Peyer's patch (tissue), 4 donors: ENCODE data around the gene PCYT2. TPM values are rescaled to one million over a fixed set of nuclear protein-coding genes. Genes with fewer than 3 reads are reported as not detected.

Source experiments
- DNase-seq, 3 donors: peaks; one replicate each; pipeline ENCODE4 v3.0.0-alpha.2; 2017 to 2019
- H3K27ac ChIP-seq, 4 donors: fragments of 200-600 bp; sonication (generic); one replicate each; pipeline ENCODE4 v1.5.1; 2016 to 2019
- H3K27me3 ChIP-seq, 2 donors: fragments of 200-600 bp; sonication (generic); one replicate each; pipeline ENCODE4 v1.5.1; 2019
- H3K36me3 ChIP-seq, 3 donors: fragments of 200-600 bp; sonication (generic); one replicate each; pipeline ENCODE4 v1.5.1; 2016 to 2019
- H3K4me1 ChIP-seq, 4 donors: fragments of 200-600 bp; sonication (generic); one replicate each; pipeline ENCODE4 v1.5.1; 2016 to 2019
- H3K4me3 ChIP-seq, 4 donors: fragments of 200-600 bp; sonication (generic); 1 replicate in 3 of 4; 2 replicates in 1 of 4; pipeline ENCODE4 v1.5.1; 2016 to 2019; ENCODE audit warnings: mild to moderate bottlenecking in 1 of 4
- H3K9me3 ChIP-seq, 4 donors: fragments of 200-600 bp; sonication (generic); one replicate each; pipeline ENCODE4 v1.5.1; 2016 to 2019; ENCODE audit warnings: mild to moderate bottlenecking in 1 of 4
- POLR2A ChIP-seq, 2 donors: fragments of 450-650 bp; IDR thresholded peaks; one replicate each; pipeline ENCODE4 v1.5.1; 2017; ENCODE audit warnings: antibody characterized with exemption in 2 of 2, mild to moderate bottlenecking in 2 of 2, moderate library complexity in 2 of 2
- total RNA-seq, 4 donors: library from RNA; depleted of rRNA; stranded (reverse); fragments of >200 nt; gene quantifications; one replicate each; pipeline ENCODE4 v1.1.0, GENCODE V29; 2016
- TF ChIP-seq, protein P1 (sequence below), 6 experiments: fragments of 450-650 bp in 4 of 6; fragments of 200-600 bp in 2 of 6; sonication (generic) in 1 of 6; IDR thresholded peaks; one replicate each; pipeline ENCODE4 v1.5.1; 2017 to 2019; ENCODE audit warnings: antibody characterized with exemption in 6 of 6, mild to moderate bottlenecking in 3 of 6, moderate library complexity in 1 of 6

PCYT2 gene
- total RNA-seq, 4 donors from 2014 or later = 67.7 to 297 (median 179) TPM

- H3K4me3 ChIP-seq = no peak overlapping the region
Observed at GRCh38 chr17:81852237-81852636, 59.0 kb downstream of the PCYT2 start.

DNA sequence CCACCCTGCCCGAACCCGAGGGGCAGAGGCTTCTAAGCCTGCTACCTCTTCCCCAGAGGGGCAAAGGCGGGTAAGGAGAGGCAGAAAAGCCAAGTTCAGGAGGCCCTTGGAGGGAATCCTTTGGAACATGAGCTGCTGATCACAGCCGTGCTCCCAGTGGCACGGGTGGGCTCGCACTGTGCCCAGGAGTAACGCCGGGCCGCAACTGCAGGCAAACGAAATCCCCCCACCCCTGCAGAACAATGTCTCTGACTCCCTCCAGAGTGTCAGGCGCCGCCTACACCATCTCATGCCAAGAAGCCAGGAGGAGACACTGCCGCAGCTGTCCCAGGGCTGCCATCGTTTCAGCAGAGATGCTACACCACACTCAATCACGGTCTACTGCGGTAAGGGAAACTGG lies 59.8 kb downstream of the PCYT2 start:
- H3K9me3 ChIP-seq = no peaks in the 10 kb centered on the region
- no peak for TF ChIP-seq POLR2A (IDR thresholded peaks at IDR 0.05)
- TF ChIP-seq, protein P1, sequence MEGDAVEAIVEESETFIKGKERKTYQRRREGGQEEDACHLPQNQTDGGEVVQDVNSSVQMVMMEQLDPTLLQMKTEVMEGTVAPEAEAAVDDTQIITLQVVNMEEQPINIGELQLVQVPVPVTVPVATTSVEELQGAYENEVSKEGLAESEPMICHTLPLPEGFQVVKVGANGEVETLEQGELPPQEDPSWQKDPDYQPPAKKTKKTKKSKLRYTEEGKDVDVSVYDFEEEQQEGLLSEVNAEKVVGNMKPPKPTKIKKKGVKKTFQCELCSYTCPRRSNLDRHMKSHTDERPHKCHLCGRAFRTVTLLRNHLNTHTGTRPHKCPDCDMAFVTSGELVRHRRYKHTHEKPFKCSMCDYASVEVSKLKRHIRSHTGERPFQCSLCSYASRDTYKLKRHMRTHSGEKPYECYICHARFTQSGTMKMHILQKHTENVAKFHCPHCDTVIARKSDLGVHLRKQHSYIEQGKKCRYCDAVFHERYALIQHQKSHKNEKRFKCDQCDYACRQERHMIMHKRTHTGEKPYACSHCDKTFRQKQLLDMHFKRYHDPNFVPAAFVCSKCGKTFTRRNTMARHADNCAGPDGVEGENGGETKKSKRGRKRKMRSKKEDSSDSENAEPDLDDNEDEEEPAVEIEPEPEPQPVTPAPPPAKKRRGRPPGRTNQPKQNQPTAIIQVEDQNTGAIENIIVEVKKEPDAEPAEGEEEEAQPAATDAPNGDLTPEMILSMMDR (IDR thresholded peaks at IDR 0.05) = no peak
- no peak for DNase-seq
- H3K4me1 ChIP-seq = peaks cover 0 to 14% (median 0%) of the 10 kb centered on the region in 4 donors
- H3K27ac ChIP-seq = no peak overlapping the region
- H3K36me3 ChIP-seq = peaks cover 0 to 95% (median 0%) of the 10 kb centered on the region in 3 donors
- H3K4me3 ChIP-seq = no peak overlapping the region
- H3K27me3 ChIP-seq = no peaks in the 10 kb centered on the region

More at GRCh38 chr17:81852237-81852636, 59.0 kb downstream of the PCYT2 start:
- Histone ChIP-seq H3K27ac (no peak overlapping the region), H3K36me3 (peaks cover 0 to 93% (median 0%) of the 10 kb centered on the region in 3 donors), H3K4me1 (peaks cover 0 to 23% (median 0%) of the 10 kb centered on the region in 4 donors), H3K9me3 (no peaks in the 10 kb centered on the region), H3K27me3 (no peaks in the 10 kb centered on the region)
- no peak for TF ChIP-seq POLR2A (IDR thresholded peaks at IDR 0.05)
- TF ChIP-seq, protein P1 (IDR thresholded peaks at IDR 0.05) = no peak
- DNase-seq = no peak

Other genes starting within 250 kb of the PCYT2 start
- gene OXLD1, start 244.8 kb downstream of the PCYT2 start, total RNA-seq = 10 to 100 TPM in 3 of 4 donors, 1 to 10 TPM in 1; 1.7 to 55.4 (median 41.9) TPM
- 10 to 100 TPM; 13.9 to 27.2 (median 17.0) TPM for gene CCDC137, start 244.7 kb downstream of the PCYT2 start, total RNA-seq
- gene ARL16, start 227.6 kb downstream of the PCYT2 start, total RNA-seq = 10 to 100 TPM; 33.5 to 45.4 (median 43.4) TPM
- 100 to 1,000 TPM; 118 to 186 (median 171) TPM for gene HGS, start 227.4 kb downstream of the PCYT2 start, total RNA-seq
- gene MRPL12, start 208.0 kb downstream of the PCYT2 start, total RNA-seq = 10 to 100 TPM; 65.6 to 99.9 (median 76.4) TPM
- 100 to 1,000 TPM in 1 of 4 donors, 10 to 100 TPM in 3; 37.1 to 109 (median 64.1) TPM for gene SLC25A10, start 199.1 kb downstream of the PCYT2 start, total RNA-seq
- gene GCGR, start 107.2 kb downstream of the PCYT2 start, total RNA-seq = 1 to 10 TPM in 1 of 4 donors, under 1 TPM in 1, not detected in 2; 0.67 to 1.1 TPM
- gene MCRIP1, start 78.1 kb downstream of the PCYT2 start, total RNA-seq = 10 to 100 TPM; 19.6 to 47.9 (median 28.8) TPM
- gene PPP1R27, start 76.3 kb downstream of the PCYT2 start, total RNA-seq = not detected
- 1,000 to 10,000 TPM in 3 of 4 donors, 100 to 1,000 TPM in 1; 326 to 1,290 (median 1,196) TPM for gene P4HB, start 50.9 kb downstream of the PCYT2 start, total RNA-seq
- 100 to 1,000 TPM; 282 to 475 (median 350) TPM for gene ARHGDIA, start 40.1 kb downstream of the PCYT2 start, total RNA-seq
- gene ALYREF, start 19.8 kb downstream of the PCYT2 start, total RNA-seq = 10 to 100 TPM; 38.9 to 96.6 (median 45.3) TPM
- 100 to 1,000 TPM in 1 of 4 donors, 10 to 100 TPM in 3; 69.3 to 126 (median 85.1) TPM for gene ANAPC11, start 19.7 kb downstream of the PCYT2 start, total RNA-seq
- 1 to 10 TPM in 1 of 4 donors, under 1 TPM in 1, not detected in 2; 0.76 to 1.6 TPM for gene NPB, start 9.2 kb downstream of the PCYT2 start, total RNA-seq
- 100 to 1,000 TPM in 2 of 4 donors, 10 to 100 TPM in 2; 82.5 to 130 (median 112) TPM for gene SIRT7, start 6.8 kb upstream of the PCYT2 start, total RNA-seq
- 10 to 100 TPM; 19.8 to 38.3 (median 34.4) TPM for gene MAFG, start 16.3 kb upstream of the PCYT2 start, total RNA-seq
- gene PYCR1, start 25.9 kb upstream of the PCYT2 start, total RNA-seq = 10 to 100 TPM in 3 of 4 donors, 1 to 10 TPM in 1; 2.4 to 21.5 (median 20.2) TPM
- gene MYADML2, start 35.8 kb upstream of the PCYT2 start, total RNA-seq = under 1 TPM in 1 of 4 donors, not detected in 3; 0.76 TPM
- 1 to 10 TPM in 1 of 4 donors, not detected in 3; 1.2 TPM for gene NOTUM, start 49.8 kb upstream of the PCYT2 start, total RNA-seq
- gene ASPSCR1, start 66.2 kb upstream of the PCYT2 start, total RNA-seq = 10 to 100 TPM; 31.6 to 70.1 (median 49.9) TPM
- gene CENPX, start 111.5 kb upstream of the PCYT2 start, total RNA-seq = 100 to 1,000 TPM in 2 of 4 donors, 10 to 100 TPM in 2; 49.1 to 123 (median 91.8) TPM
- 10 to 100 TPM; 15.5 to 74.3 (median 23.1) TPM for gene LRRC45, start 111.9 kb upstream of the PCYT2 start, total RNA-seq
- 10 to 100 TPM in 2 of 4 donors, 1 to 10 TPM in 2; 4.6 to 20.6 (median 9.8) TPM for gene RAC3, start 120.3 kb upstream of the PCYT2 start, total RNA-seq
- gene DCXR, start 126.3 kb upstream of the PCYT2 start, total RNA-seq = 100 to 1,000 TPM in 2 of 4 donors, 10 to 100 TPM in 2; 68.5 to 104 (median 86.8) TPM
- gene RFNG, start 140.4 kb upstream of the PCYT2 start, total RNA-seq = 10 to 100 TPM; 42.9 to 65.7 (median 50.2) TPM
- 100 to 1,000 TPM in 1 of 4 donors, 10 to 100 TPM in 3; 69.2 to 138 (median 88.5) TPM for gene GPS1, start 140.5 kb upstream of the PCYT2 start, total RNA-seq
- 100 to 1,000 TPM in 3 of 4 donors, 10 to 100 TPM in 1; 73.6 to 207 (median 122) TPM for gene DUS1L, start 154.4 kb upstream of the PCYT2 start, total RNA-seq
- 100 to 1,000 TPM in 1 of 4 donors, 10 to 100 TPM in 3; 50.4 to 110 (median 76.5) TPM for gene FASN, start 186.8 kb upstream of the PCYT2 start, total RNA-seq